Calu3 (cell line): ENCODE results near the gene ALX4. TPM values are rescaled to one million over a fixed set of nuclear protein-coding genes. Genes with fewer than 3 reads are reported as not detected.

Source experiments
- BruUV-seq: library from RNA; stranded (reverse); fragments of 400-500 nt; replicated peaks from 2 replicates; lab custom pipeline; 2021; lab: Mats Ljungman, UMichigan
- CTCF ChIA-PET: fragments of 300-600 bp; sonication (Branson Sonifier 250); formaldehyde crosslinking; loops from one replicate; lab custom pipeline; 2022; ENCODE audit warnings: antibody characterized with exemption; lab: Charles Lee
- DNase-seq: peaks from one replicate; pipeline ENCODE4 v3.0.0; 2022
- H3K27ac Mint-ChIP-seq: one replicate; pipeline ENCODE4 v1.8.0; 2022; ENCODE audit warnings: mixed read lengths; ENCODE audit not compliant: unreplicated experiment
- H3K27me3 Mint-ChIP-seq: one replicate; pipeline ENCODE4 v1.8.0; 2022; ENCODE audit warnings: mixed read lengths; ENCODE audit not compliant: unreplicated experiment
- H3K36me3 Mint-ChIP-seq: one replicate; pipeline ENCODE4 v1.8.0; 2022; ENCODE audit warnings: mild to moderate bottlenecking, moderate library complexity, mixed read lengths; ENCODE audit not compliant: insufficient read depth, unreplicated experiment
- H3K4me1 Mint-ChIP-seq: one replicate; pipeline ENCODE4 v1.8.0; 2022; ENCODE audit warnings: mild to moderate bottlenecking, low read depth, mixed read lengths; ENCODE audit not compliant: unreplicated experiment
- H3K4me3 Mint-ChIP-seq: one replicate; pipeline ENCODE4 v1.8.0; 2022; ENCODE audit warnings: mild to moderate bottlenecking, low read depth, moderate library complexity, mixed read lengths; ENCODE audit not compliant: unreplicated experiment
- H3K9me3 Mint-ChIP-seq: one replicate; pipeline ENCODE4 v1.8.0; 2022; ENCODE audit warnings: low read depth, mixed read lengths; ENCODE audit not compliant: unreplicated experiment
- intact Hi-C: fragments of 100-400 bp; cut with micrococcal nuclease; formaldehyde crosslinking; loops from one replicate; pipeline ENCODE4 v1.10.0; 2022; ENCODE audit not compliant: unreplicated experiment
- total RNA-seq: library from RNA; stranded (reverse); gene quantifications from 2 replicates; pipeline ENCODE4 v1.2.3, GENCODE V29; 2022
- TF ChIP-seq, protein P1 (sequence below): fragments of 200-600 bp; IDR thresholded peaks from one replicate; pipeline ENCODE4 v1.8.0; 2022; ENCODE audit warnings: antibody characterized with exemption; ENCODE audit not compliant: unreplicated experiment

ALX4 gene
- total RNA-seq, 1 experiment from 2014 or later, result not detected

DNA sequence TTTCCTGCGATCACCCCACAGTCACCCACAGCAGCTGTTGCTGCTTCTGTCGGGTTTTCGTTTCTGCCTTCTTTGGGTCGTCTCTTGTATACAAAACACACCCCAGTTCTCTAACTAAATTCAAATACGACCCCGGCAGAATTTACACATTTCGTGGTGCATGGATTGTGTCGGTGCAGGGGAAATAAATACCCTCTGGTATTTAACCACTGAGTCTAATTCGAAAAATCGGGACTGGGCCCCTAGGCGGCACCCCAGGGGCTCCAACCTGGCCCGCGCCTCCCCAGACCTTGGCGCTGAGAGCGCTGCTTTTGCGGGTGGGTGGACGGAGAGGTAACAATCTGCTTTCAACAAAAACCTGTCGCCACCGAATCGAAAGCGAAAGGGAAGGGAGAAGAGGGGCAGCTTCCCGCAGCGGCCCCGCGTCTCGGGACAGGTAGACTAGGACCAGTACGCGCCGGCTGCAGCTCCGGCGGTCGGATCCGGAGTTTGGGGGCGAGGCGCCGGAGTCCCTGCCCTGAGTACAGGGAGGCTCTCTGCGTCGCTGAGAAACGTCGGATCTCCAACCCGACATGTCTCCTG lies 4.4 kb downstream of the ALX4 start:
- no peak overlapping the region for H3K27ac Mint-ChIP-seq
- intact Hi-C loops, result no loop called here
- CTCF ChIA-PET, result no interaction called here
- TF ChIP-seq, protein P1, sequence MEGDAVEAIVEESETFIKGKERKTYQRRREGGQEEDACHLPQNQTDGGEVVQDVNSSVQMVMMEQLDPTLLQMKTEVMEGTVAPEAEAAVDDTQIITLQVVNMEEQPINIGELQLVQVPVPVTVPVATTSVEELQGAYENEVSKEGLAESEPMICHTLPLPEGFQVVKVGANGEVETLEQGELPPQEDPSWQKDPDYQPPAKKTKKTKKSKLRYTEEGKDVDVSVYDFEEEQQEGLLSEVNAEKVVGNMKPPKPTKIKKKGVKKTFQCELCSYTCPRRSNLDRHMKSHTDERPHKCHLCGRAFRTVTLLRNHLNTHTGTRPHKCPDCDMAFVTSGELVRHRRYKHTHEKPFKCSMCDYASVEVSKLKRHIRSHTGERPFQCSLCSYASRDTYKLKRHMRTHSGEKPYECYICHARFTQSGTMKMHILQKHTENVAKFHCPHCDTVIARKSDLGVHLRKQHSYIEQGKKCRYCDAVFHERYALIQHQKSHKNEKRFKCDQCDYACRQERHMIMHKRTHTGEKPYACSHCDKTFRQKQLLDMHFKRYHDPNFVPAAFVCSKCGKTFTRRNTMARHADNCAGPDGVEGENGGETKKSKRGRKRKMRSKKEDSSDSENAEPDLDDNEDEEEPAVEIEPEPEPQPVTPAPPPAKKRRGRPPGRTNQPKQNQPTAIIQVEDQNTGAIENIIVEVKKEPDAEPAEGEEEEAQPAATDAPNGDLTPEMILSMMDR, result no peak
- peaks cover 8% of the 10 kb centered on the region for H3K36me3 Mint-ChIP-seq
- peak; percentile 27 for DNase-seq
- peaks cover 86% of the 10 kb centered on the region for H3K27me3 Mint-ChIP-seq
- no peaks in the 10 kb centered on the region for H3K9me3 Mint-ChIP-seq
- peak overlapping the region; percentile 72 for H3K4me3 Mint-ChIP-seq
- BruUV-seq, result no TSS peak
- H3K4me1 Mint-ChIP-seq, result peaks cover 10% of the 10 kb centered on the region

DNA sequence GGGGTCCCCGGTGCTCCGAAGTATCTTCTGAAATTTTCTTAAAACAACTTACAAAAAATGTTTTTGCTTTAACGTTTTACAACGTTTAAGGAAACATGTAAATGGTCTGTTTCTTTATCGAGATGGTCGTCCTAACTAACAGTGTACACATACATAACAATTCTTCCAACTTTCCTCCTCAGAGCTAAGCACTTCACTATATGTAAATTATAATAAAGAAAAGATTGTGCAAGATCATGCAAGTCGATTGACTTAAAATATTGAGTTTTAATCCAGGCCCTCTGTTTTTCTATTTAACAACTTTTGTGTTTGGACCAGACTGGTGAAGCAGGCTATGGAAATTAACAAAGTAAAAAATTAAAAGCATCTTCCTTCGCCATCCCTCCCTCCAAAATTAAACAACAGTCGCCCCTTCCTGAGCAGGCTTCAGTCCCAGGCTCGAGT lies 4.9 kb downstream of the ALX4 start:
- TF ChIP-seq, protein P1, result no peak
- Mint-ChIP-seq H3K36me3 (peaks cover 8% of the 10 kb centered on the region), H3K27me3 (peaks cover 83% of the 10 kb centered on the region), H3K4me1 (peaks cover 10% of the 10 kb centered on the region), H3K27ac (no peak overlapping the region), H3K4me3 (peak overlapping the region; percentile 72), H3K9me3 (no peaks in the 10 kb centered on the region)
- intact Hi-C loops, result no loop called here
- CTCF ChIA-PET, result no interaction called here
- BruUV-seq, result no TSS peak
- DNase-seq, result no peak

DNA sequence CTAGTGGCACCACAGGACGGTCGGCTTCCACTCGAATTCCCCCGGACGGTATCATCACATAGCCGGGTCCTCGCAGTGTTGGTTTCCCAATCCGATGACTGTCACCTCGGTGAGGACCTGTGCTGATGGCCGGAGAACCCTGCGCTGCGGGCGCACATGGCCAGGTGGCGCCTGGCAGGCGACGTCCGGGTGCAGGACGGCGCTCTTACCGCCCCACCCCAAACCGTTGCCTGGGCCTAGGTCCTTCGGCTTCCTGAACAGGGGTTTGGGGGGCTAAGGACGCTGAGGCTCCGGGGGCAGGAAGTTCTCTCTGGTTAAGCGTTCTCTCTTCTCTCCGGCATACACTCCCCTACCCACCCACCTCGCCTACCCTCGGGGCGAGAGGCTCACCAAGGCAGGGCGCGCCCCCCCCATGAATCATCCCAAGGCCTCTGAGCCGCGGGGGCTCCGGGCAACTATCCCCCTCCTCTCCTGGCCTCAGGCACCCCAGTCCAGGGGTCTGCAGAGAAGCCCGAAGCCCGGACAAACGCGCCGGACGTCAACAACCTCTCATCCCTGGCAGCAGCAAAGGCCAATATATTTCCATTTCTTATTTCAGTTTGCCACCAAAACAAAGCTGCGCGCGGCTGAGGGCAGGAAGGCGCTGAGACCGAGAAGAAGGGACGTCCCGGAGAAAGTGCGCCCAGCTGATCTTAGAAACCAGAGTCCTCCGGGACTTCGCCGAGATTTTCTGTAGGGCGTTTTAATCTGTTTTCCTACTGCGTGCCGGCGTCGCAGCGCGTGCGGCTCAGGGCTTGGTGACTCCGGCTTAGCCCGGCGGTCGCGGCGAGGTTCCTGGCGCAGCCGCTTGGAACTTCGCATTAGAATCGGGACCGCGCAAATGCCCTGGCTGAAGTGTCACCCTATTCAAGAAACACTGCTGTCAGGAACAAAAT lies 5.6 kb downstream of the ALX4 start:
- TF ChIP-seq, protein P1, result no peak
- peaks cover 83% of the 10 kb centered on the region for H3K27me3 Mint-ChIP-seq
- H3K36me3 Mint-ChIP-seq, result peaks cover 8% of the 10 kb centered on the region
- BruUV-seq, result no TSS peak
- no peak overlapping the region for H3K4me3 Mint-ChIP-seq
- DNase-seq, result no peak
- no peaks in the 10 kb centered on the region for H3K9me3 Mint-ChIP-seq
- intact Hi-C loops, result no loop called here
- CTCF ChIA-PET, result no interaction called here
- H3K27ac Mint-ChIP-seq, result no peak overlapping the region
- peaks cover 10% of the 10 kb centered on the region for H3K4me1 Mint-ChIP-seq

DNA sequence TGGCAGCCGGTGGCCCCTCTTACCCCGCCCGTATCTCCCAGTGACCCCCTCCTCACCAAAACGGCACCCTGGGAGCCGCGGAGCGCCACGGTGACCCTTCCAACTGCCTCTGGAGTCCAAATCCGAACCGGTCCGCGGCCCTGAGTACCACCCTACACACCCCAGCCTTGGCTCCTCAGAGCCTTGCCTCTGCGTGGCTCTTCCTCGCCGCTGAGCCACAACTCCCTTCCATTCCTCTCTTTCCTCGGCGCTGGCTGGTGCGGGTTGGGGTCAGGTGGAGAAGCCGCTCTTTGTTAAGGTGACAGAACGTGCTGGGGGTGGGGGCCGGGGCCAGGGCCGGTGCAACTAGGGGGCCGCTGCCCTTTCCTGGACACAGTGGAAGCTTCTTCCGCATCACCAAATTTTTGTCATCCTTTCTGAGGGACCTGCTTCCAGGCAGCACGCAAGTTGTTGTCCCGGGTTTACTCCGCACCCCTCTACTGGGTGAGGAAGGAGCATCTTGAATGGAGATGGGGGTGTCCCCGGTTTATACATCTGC lies 6.5 kb downstream of the ALX4 start:
- Mint-ChIP-seq H3K36me3 (peaks cover 8% of the 10 kb centered on the region), H3K4me1 (peaks cover 10% of the 10 kb centered on the region), H3K4me3 (no peak overlapping the region), H3K9me3 (no peaks in the 10 kb centered on the region), H3K27ac (no peak overlapping the region), H3K27me3 (peaks cover 81% of the 10 kb centered on the region)
- intact Hi-C loops, result no loop called here
- no peak for DNase-seq
- CTCF ChIA-PET, result no interaction called here
- TF ChIP-seq, protein P1, result no peak
- no TSS peak for BruUV-seq
